Stimulated activated CD4-positive, alpha-beta T cell treated with anti-CD3 and anti-CD28 coated beads, TNF-alpha, amount 100 ng/mL, for 48 hours (primary cell): ENCODE data around the gene LGR5.
"Not testable (repeated sequence)": the region's sequence is repeated elsewhere in the genome, so short reads cannot be mapped to it uniquely, and the experiment has no call there.

Experiments
- DNase-seq, 3 donors: peaks; one replicate each; pipeline ENCODE4 v3.0.0-alpha.2; 2020; ENCODE audit warnings: low read depth in 3 of 3

Gene LGR5

DNA sequence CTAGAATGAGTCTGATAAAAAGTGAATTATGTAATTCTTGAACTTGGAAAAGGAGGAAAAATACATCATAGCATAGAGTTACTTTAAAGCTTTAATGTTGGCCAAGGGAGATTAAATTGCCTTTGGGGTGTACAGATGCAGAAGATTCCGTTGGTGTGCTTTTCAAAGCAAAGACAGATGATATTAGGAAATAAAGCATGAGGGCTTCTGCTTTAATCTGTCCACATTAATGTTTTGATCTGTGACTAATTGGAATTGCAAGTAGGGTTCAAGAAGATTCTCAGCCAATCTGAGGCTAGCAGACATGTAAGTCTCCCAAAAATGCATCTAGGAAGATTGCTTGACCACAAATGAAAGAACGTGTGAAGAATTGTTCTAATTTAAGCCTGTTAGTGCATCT, 35.2 kb downstream of the LGR5 start:
- no peak for DNase-seq

DNA sequence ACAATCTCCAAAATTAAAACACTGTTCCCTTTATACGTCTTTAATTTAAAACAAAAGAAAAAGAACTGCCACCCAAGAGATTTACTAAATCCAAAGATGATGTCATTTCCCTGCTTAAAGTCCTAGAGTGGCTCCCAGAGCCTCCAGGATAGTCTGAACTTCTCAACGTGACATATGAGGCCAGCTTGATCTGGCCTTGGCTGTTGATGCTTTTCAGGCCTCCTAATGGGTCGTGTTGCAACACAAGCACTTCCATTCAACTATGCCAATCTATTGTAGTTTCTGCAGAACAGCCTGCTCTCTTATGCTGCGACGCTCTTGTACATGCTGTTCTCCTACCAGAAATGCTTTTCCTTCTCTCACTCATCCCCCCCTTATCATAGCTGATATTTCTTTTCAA, 35.7 kb downstream of the LGR5 start:
- DNase-seq, result no peak

DNA sequence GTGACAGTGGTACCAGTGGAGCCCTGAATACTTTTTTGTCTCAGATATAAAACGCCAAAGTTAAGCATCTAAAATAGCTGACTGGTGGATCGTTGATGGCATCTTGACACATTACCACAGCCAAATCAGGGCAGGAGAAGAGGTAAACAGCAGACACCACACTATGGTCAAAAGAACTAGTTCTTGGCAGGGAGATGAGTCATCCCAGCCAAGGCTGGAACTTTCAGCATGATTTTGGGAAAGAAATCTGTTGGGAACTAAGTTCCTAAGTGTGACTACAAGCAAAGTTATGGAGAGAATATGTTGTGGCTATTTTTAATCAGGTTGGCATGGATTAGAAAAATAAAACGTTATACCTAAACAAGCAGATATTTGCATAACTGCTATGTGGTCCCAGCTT, 36.9 kb downstream of the LGR5 start:
- DNase-seq, result no peak

DNA sequence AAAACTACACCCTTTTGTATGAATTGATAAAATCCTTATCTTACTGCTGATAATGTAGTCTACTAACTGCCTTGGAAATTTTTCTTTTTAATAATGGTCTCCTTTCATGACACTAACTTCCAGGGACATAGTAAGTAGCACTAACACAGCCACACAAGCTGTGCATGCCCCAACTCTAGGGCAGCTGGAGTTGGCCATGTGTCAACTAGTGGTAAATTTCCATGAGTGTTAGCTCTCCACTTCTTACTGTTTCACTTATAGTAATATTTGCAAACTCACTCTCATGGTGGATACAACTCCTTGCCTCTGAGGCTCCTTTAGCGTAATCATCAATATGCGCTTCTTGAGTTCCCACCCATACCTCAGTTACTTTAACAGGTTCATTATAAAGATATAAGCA, 38.0 kb downstream of the LGR5 start:
- no peak for DNase-seq

DNA sequence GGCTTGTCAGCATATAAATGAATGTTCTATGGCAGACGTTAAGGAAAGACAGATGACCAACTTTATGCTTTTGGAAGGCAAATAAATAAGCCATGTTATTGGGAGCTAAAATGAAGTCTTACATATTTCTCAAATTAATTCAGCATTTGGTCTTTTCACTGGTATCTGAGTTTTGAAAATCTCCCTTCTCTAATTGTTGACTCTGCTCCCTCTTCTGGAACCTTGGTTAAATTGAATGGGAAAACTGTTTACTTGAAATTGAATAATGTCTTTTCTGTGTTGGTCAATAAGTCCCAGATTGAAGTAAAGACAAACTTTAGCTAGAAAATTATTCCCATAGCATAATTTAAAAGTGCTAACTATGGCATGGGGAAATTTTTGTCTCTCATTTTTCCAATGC, 38.7 kb downstream of the LGR5 start:
- no peak for DNase-seq

DNA sequence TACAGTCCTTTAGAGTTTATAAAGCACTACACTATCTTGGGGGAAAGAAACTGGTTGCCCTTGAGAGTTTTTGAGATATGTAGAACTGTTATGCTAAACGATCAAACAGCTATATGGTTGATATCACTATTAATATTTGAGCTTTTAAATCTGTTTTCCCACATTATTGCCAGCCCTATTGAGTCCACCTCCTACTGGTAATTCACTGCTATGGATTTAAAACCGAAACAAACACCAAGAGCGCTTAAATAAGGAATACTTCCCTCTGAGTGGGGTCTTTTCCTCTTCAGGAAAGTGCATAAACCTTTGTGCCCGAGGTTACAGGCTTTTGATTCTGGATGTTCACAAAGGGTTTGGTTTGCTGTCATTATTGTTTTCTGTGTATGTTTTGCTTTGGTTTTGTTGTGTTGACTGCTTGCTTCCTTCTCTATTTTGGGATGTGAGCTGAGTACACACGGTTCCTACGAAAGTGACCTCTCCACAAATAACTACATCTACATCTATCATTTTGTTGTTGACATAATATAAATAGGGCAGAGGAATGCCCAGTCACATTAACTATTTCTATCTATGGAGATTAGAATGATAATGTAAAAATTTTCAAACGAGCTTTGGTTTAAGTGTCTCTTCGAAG, 44.8 kb downstream of the LGR5 start:
- DNase-seq, result no peak

DNA sequence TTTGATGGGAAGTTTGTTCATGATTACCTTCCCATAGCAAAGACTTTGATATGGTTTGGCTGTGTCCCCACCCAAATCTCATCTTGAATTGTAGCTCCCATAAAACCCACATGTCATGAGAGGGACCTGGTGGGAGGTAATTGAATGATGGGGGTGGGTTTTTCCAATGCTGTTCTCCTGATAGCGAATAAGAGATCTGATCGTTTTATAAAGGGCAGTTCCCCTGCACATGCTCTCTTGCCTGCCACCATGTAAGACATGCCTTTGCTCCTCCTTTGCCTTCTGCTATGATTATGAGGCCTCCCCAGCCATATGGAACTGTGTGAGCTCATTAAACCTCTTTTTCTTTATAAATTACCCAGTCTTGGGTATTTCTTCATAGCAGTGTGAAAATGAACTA, 51.2 kb downstream of the LGR5 start:
- not testable (repeated sequence) for DNase-seq

DNA sequence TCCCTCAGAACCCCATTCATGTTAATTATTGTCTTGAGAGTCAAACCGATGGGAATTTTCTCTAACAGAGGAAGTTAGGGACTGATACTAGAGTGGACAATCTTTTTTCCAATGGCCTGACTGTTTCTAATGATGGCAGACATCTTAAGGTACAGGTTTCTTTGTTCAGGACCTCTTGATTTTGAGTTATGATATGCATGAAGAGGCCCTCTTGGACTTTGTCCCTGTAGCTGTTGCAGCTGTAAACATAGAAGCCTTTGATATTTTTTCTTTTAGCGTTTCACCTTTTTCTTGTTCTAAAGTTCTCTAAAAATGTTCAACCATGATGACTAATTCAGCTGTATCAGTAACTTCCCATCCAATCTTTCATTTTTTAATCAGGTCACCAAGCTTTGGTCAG, 53.0 kb downstream of the LGR5 start:
- DNase-seq, result no peak

DNA sequence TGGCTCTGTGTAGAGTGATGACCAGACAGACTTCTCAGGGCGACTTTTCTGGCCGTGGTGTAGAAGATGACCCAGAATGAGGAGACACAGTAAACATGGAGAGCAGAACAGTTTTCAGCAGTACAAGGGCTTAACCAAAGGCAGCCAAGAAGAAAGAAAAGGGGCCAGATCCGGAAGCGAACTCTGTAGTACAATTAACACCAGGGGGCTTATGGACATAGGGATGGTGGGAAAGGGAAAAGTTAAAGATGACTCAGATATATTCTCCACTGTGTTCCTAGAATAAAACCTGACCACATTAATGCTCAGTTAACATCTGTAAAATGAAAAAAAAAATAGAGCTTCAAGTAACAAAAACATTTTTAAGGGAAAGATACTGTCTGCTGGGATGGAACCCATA, 60.2 kb downstream of the LGR5 start:
- no peak for DNase-seq

DNA sequence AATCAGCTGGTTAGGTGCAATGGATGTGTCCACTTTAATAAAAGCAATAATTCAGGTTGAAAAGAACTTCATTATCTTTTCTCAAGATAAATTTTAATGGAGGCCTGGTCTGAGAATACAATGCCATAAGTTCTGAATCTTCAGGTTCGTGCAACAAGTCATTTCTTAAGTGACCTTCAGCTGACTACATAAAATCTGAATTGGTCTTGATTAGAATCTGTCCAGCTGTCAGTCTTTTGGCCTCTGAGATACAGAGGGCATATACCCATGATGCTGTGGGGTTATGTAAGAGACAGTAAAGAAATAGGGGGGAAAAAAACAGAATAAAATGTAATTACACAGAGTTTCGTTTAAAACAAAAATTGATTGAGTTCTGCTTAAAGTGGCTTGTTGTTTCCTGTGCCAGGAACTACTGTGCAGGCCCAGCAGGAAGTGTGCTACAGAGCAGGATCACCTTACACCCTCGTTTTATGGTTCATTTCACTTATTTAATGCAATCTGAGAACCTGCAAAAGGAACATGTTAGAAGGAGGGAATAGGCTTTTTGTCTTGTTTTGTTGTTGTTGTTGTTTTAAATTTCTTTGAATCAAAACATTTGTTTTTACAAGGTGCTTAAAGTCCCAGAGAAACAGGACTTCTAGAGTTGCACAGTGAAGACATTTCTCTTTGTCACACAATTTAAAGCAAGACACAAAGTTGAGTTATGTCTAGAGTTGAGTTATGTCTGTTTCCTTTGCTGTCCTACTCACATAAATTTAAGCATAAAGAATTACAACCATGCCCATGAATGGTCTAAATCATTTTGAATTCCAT, 64.2 kb downstream of the LGR5 start:
- no peak for DNase-seq

DNA sequence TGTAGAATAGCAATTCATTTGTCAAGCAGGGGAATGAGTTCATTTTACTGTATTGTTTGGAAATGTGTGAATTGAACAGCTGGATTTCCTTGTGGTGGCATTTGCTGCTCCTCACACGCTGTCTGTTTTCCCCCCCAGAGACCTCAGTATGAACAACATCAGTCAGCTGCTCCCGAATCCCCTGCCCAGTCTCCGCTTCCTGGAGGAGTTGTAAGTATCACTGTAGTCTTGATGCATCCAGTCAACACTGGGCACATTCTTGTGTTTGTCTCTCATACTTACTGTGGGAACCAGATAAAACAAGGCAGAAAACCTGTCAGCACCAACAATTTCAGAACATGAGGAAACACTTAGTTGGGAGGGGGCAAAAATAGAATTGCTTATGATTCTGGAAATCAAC, 64.9 kb downstream of the LGR5 start:
- no peak for DNase-seq

DNA sequence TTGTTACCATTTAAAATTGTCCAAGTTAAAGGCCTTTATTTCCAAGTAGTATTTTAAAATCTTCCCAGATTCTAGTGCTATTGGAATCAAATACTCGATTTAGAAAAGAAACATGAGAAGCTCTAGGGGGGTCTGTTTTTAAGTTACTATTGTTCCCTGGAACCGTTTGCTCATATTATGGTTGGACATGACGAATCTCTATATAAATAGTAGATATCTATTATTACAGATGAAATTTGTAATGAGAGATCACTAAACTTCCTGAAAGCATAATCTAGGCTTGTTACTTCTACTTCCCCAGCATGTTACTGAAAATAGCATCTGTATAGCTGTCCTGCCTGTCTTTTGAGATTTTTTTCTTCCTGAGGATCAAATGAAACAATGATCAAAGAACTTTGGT, 70.1 kb downstream of the LGR5 start:
- DNase-seq, result no peak

DNA sequence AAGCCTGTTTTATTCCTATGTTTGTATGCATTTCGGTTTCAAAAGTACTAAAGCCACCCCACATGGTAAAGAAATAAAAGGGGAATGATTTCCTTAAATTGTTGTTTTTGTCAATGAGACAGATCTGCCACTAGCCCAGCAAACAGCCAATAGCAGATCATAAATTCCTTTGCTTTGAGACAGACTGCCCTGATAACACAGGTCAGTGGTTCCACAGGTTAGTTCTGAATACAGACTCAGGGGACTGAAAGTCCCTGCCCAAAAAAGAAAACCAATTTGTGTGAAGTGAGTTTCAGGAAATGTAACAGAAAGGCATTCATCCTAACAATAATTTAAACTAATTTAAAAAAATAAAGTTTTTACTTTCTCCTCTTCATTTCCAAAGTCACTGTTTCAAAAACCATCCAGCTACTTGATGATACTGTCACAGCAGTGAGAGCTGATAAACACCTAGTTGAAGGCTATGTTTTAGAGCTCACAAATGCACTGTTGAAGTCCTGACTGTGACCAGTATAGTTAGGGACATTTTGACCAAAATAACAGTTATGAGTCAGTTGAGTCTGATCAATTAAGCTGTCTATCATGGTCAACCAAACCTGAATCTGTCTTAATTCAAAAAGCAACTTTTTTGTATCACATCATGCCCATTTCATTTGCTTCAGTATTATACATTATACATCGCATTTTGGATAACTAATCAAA, 77.7 kb downstream of the LGR5 start:
- DNase-seq, result no peak

DNA sequence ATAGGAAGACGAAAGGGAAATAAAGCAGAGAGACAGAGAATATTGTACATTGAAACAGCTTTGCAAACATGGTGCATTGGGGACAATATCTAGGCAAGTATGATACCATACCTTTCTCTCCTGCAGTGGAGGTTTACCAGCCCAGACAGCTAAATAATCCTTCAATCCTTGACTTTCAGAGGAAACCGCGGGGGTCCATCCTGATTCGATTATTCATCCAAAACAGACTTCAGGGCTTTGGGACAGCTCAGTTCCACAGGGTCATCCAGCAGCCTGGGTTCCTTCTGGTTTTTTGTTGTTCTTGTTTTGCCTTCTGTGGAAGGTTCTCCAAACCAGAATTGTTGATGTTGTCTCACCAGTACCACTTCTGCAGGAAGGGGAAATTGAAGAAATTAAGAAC, 81.5 kb downstream of the LGR5 start:
- no peak for DNase-seq

DNA sequence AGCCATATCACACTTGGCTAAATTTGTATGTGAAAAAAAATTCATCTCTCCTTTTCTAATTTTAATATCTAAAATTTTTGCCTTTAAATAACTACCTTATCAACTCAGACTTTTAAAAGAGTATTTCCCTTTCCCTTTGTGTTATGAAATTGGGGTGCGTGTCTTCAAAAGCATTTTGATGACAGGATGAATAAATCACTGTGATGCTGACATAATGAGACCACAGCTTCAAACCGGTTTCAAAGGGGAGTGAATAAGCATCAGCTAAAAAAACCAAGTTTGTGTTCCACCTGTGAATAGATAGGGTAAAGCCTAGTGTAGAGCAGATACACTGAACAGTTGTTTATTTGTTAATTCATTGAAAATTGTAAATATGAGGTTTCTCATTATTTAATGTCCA, 85.0 kb downstream of the LGR5 start:
- no peak for DNase-seq

DNA sequence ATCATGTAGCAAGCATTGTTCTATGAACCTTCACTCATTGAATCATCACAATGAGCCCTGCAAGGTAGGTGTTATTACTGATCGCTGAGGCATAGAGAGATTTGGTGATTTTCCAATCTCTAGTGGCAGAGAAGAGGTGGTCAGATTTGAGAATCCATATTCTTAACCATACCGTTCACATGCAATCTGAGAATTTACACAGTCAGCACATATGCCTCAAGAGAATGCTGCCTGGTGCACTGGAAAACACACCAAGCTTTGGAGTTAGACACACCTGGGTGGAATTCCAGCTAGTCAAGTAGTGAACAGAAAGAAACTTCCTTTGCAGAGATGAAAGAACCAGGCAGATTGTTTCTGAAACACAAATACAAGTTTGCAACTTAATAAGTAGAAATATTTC, 94.1 kb downstream of the LGR5 start:
- DNase-seq, result no peak

DNA sequence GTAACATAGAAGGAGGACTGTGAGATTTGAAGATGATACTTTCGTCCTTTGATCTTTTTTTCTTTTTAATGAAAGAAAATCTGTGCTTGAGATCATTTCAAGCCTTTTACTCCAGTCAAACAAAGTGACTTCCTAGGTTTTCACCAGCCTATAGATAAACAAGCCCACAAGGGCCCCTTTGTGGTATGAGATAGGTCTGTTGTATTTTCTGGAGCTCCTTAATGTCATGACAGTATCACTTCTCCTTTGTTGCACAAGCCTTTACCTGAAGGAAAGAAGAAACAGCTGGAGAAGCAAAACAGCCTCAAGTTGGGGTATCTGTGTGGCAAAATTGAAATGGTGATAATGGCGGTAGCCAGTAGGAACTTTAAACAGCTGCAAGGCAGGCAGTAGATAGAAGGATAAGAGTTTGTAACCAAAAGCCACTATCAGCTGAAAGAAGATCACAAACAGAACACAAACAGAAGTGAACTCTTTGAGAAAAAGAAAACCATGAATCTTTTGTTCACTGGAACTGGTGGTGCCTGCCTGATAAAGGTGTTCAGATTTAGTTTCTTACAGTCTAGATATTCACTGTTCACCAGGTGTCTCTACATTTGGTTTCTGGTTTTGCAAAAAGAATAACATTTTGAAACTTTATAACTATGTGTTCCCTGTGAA, 96.8 kb downstream of the LGR5 start:
- no peak for DNase-seq

DNA sequence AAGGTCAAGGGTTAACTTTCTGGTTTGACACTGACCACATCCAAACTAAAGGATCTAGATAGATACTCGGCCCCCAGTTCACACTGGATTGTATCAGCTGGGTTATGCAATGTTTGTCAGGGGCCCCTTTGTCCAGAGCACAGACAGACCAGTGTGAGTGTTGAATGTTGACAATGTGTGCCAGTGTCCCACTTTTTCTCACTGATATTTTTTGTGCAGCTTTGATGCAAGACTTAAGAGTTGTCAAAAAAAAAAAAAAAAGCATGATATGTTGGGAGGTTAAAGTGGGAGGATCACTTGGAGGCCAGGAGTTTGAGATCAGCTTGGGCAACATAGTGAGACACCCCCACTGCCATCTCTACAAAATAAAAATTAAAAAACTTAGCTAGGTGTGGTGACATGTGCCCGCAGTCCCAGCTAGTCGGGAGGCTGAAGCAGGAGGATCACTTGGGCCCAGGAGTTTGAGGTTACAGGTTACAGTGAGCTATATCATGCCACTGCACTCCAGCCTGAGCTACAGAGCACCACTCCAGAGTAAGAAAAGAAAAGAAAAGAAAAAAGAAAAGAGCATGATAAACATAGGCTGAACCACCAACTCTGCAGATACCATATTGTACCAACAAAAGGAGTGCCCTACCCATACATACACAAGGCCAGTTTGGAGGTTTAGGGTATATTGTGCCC, 97.5 kb downstream of the LGR5 start:
- no peak for DNase-seq

DNA sequence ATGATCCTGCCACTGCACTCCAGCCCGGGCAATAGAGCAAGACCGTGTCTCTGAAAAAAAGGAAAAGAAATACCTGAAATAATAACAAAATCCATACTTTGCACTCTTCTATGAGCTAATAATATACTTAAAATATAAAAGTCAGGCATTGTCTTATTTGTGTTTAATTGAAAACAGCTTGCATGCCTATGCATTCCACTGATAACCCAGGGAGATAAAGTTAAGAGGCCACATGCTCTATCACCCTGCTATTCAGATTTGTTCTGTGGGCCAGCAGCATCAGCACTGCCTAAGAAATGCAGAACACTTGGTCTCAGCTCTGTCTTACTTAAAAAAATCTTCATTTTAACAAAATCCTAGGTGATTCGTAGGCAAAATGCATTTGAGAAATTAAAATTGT, 99.2 kb downstream of the LGR5 start:
- DNase-seq, result no peak

DNA sequence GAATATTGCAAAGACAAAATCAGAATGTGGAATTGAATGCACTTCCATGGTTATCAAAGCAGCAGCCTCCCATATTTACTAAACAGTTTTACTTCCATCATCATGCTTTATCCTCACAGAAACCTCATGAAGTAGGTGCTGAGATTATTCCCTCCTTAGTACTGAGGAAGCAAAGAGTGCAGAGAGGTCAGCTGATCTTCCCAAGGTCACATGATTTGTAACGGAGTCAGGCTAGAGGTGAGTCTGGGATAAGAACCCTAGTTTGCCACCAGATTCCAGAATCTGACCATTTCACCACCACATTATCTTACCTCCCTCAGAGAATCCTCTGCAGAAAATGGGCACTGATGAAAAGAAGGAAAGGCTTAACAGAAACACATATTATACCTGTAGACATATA, 102.0 kb downstream of the LGR5 start:
- no peak for DNase-seq

DNA sequence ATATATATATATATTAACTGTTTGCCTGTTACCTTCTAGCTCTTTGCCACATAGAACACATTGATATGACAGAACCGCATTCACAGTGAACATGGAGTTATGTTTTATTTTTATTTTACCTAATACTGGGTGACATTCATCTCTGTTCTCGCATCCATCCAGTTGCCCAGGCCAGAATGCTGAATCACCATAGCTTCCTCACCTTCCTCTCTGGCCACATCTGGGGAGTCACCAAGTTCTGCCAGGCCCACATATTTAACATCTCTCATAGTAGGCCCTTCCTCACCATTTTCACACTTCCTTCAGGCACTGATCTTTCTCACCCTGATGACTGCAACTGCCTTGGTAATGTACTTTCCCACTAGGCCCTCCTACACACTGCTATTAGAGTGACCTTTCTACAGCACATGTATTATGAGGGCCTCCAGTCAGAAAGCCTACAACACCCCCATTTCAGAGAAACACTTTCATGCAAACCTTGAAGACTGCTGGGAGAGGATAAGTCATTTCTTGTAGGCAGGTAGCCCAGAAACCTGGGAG, 106.8 kb downstream of the LGR5 start:
- DNase-seq, result no peak

DNA sequence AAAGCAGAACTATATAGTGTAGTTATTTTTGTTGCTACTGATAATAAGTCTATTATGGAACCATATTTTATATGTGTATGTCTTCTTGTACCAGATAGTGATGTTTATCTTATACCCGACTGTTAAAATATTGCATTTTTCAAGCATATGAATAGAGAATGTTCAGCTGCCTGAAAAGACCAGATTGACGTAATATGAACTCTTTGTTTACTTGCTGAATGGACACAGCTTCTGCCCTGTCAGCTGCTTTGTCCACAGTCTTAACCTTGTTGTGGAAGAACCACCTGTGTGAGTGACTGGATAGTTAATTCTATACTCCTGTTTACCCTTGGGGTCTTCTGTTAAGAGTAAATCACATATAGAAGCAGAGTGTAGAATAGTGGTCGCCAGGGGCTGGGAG, 109.3 kb downstream of the LGR5 start:
- no peak for DNase-seq
